Osteocyte (in vitro differentiated cells): Measurements from ENCODE around the gene DLG2. TPM values are rescaled to one million over a fixed set of nuclear protein-coding genes. Genes with fewer than 3 reads are reported as not detected.
"Not testable (repeated sequence)": the region's sequence is repeated elsewhere in the genome, so short reads cannot be mapped to it uniquely, and the experiment has no call there.

Experiments used
- DNase-seq: peaks from one replicate; pipeline ENCODE4 v3.0.0; 2021; ENCODE audit warnings: mixed read lengths; ENCODE audit not compliant: unreplicated experiment; ENCODE audit errors: extremely low spot score
- H3K27ac Mint-ChIP-seq: one replicate; pipeline ENCODE4 v1.8.0; 2021; ENCODE audit warnings: mild to moderate bottlenecking, mixed read lengths; ENCODE audit not compliant: unreplicated experiment
- H3K27me3 Mint-ChIP-seq: one replicate; pipeline ENCODE4 v1.8.0; 2021; ENCODE audit warnings: mixed read lengths; ENCODE audit not compliant: unreplicated experiment
- H3K36me3 Mint-ChIP-seq: one replicate; pipeline ENCODE4 v1.8.0; 2021; ENCODE audit warnings: mixed read lengths; ENCODE audit not compliant: unreplicated experiment
- H3K4me1 Mint-ChIP-seq: one replicate; pipeline ENCODE4 v1.8.0; 2021; ENCODE audit warnings: mixed read lengths; ENCODE audit not compliant: unreplicated experiment
- H3K4me3 Mint-ChIP-seq: one replicate; pipeline ENCODE4 v1.8.0; 2021; ENCODE audit warnings: mild to moderate bottlenecking, moderate library complexity, mixed read lengths; ENCODE audit not compliant: unreplicated experiment
- H3K9me3 Mint-ChIP-seq: one replicate; pipeline ENCODE4 v1.8.0; 2021; ENCODE audit warnings: mixed read lengths; ENCODE audit not compliant: unreplicated experiment
- CTCF ChIP-seq: fragments of 200-600 bp; sonication (generic); IDR thresholded peaks from 2 replicates; pipeline ENCODE4 v1.5.0; 2021; ENCODE audit warnings: antibody characterized with exemption, mild to moderate bottlenecking, moderate library complexity
- total RNA-seq: library from RNA; stranded (reverse); gene quantifications from 2 replicates; pipeline ENCODE4 v1.2.1, GENCODE V29; 2021

DLG2 gene
- total RNA-seq, 1 donor from 2014 or later, result 2.1 TPM

- Mint-ChIP-seq H3K36me3 (no peaks in the 10 kb centered on the region), H3K27ac (no peak overlapping the region), H3K27me3 (no peaks in the 10 kb centered on the region), H3K4me3 (no peak overlapping the region), H3K9me3 (no peaks in the 10 kb centered on the region), H3K4me1 (no peaks in the 10 kb centered on the region)
- no peak for TF ChIP-seq CTCF
- DNase-seq, result no peak
These were observed 2171.8 kb downstream of the DLG2 start for GRCh38 chr11:83455356-83455755.

GRCh38 chr11:83454674-83455073, 2172.5 kb downstream of the DLG2 start:
- Mint-ChIP-seq H3K4me3 (no peak overlapping the region), H3K36me3 (no peaks in the 10 kb centered on the region), H3K9me3 (no peaks in the 10 kb centered on the region), H3K27ac (no peak overlapping the region), H3K4me1 (no peaks in the 10 kb centered on the region), H3K27me3 (no peaks in the 10 kb centered on the region)
- TF ChIP-seq CTCF, result no peak
- no peak for DNase-seq

- H3K9me3 Mint-ChIP-seq, result no peaks in the 10 kb centered on the region
These were observed 2177.7 kb downstream of the DLG2 start for GRCh38 chr11:83449338-83449913.

GRCh38 chr11:83448686-83449085, 2178.5 kb downstream of the DLG2 start:
- H3K4me1 Mint-ChIP-seq, result no peaks in the 10 kb centered on the region
- DNase-seq, result no peak
- H3K4me3 Mint-ChIP-seq, result no peak overlapping the region
- H3K27me3 Mint-ChIP-seq, result no peaks in the 10 kb centered on the region
- no peak overlapping the region for H3K27ac Mint-ChIP-seq
- no peak for TF ChIP-seq CTCF
- no peaks in the 10 kb centered on the region for H3K9me3 Mint-ChIP-seq
- H3K36me3 Mint-ChIP-seq, result no peaks in the 10 kb centered on the region

More at GRCh38 chr11:83449338-83449913, 2177.7 kb downstream of the DLG2 start:
- Mint-ChIP-seq H3K27me3 (no peaks in the 10 kb centered on the region), H3K27ac (no peak overlapping the region), H3K4me3 (no peak overlapping the region), H3K4me1 (no peaks in the 10 kb centered on the region), H3K36me3 (no peaks in the 10 kb centered on the region)
- no peak for DNase-seq
- no peak for TF ChIP-seq CTCF

- H3K36me3 Mint-ChIP-seq, H3K4me1 Mint-ChIP-seq, H3K27me3 Mint-ChIP-seq, H3K27ac Mint-ChIP-seq, DNase-seq, H3K9me3 Mint-ChIP-seq, H3K4me3 Mint-ChIP-seq: not testable (repeated sequence)
These were observed 2183.3 kb downstream of the DLG2 start for GRCh38 chr11:83443880-83444279.

- Mint-ChIP-seq H3K27ac (no peak overlapping the region), H3K4me1 (no peaks in the 10 kb centered on the region), H3K27me3 (no peaks in the 10 kb centered on the region), H3K9me3 (no peaks in the 10 kb centered on the region), H3K4me3 (no peak overlapping the region), H3K36me3 (no peaks in the 10 kb centered on the region)
- TF ChIP-seq CTCF, result no peak
- no peak for DNase-seq
These were observed 2185.5 kb downstream of the DLG2 start for GRCh38 chr11:83441601-83442000.
